Measurements from ENCODE around the gene TAF1D. TPM values are rescaled to one million over a fixed set of nuclear protein-coding genes. Genes with fewer than 3 reads are reported as not detected.
"Not testable (repeated sequence)": the region's sequence is repeated elsewhere in the genome, so short reads cannot be mapped to it uniquely, and the experiment has no call there.

TAF1D gene
- total and polyA plus RNA-seq, 5 experiments from 2014 or later: 22.3 to 215 (median 25.3) TPM

GRCh38 chr11:93745005-93745755 is 3.9 kb upstream of the TAF1D start:
- H3K27me3 Mint-ChIP-seq, ATAC-seq, DNase-seq, H3K9me3 Mint-ChIP-seq, POLR2A ChIA-PET: not testable (repeated sequence)
- Mint-ChIP-seq H3K4me3 (peak overlapping the region in 2 of 10 donors; percentile 11 to 74), H3K36me3 (peaks cover 0 to 27% (median 3%) of the 10 kb centered on the region in 3 donors), H3K4me1 (peaks cover 10 to 42% (median 32%) of the 10 kb centered on the region in 4 donors), H3K27ac (peak overlapping the region in 2 of 10 donors; percentile 4 to 51)

DNA sequence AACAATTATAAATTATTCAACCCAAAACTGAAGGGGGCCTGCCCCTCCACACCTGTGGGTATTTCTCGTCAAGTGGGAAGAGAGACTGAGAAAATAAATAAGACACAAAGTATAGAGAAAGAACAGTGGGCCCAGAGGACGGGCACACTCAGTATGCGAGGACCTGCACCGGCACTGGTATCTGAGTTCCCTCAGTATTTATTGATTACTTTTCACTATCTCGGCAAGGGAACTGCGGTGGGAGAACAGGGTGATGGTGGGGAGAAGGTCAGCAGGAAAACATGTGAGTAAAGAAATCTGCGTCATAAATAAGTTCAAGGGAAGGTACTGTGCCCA is 3.3 kb upstream of the TAF1D start:
- no peaks in the 10 kb centered on the region for H3K27me3 Mint-ChIP-seq
- ATAC-seq: no peak
- H3K27ac Mint-ChIP-seq: peak overlapping the region in 1 of 10 donors; percentile 4
- DNase-seq: no peak
- H3K4me3 Mint-ChIP-seq: peak overlapping the region in 3 of 10 donors; percentile 3 to 74 (median 11)
- H3K9me3 Mint-ChIP-seq: no peaks in the 10 kb centered on the region
- POLR2A ChIA-PET: no interaction called here
- H3K4me1 Mint-ChIP-seq: peaks cover 15 to 47% (median 37%) of the 10 kb centered on the region in 4 donors
- H3K36me3 Mint-ChIP-seq: peaks cover 0 to 30% (median 7%) of the 10 kb centered on the region in 3 donors

- POLR2A ChIA-PET: interaction anchor here (0.7 kb wide), 1 partner anchor 25 kb away, joined by 3 read pairs; no protein-coding TSS in a partner anchor
Observed at GRCh38 chr11:93743291-93743690, 2.0 kb upstream of the TAF1D start.

DNA sequence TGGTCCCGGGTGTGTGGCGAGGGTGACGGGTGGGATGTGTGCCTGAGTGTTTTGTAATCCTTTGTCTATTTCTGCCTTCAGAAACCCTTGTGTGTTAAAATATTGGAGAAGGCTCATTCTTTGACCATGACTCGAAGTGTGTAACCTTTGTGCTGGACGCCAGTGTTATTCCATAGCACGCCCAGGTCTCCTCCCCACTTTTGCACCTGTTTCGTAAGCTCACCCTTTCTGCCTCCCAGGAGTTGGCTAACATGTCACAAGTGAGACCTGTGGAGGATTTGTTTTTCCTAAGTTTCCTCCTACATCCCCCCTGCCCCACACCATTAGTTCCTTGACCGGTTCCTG is 559 bp upstream of the TAF1D start:
- H3K27ac Mint-ChIP-seq: peak overlapping the region; percentile 99 to 100 (median 99)
- peak overlapping the region; percentile 95 to 100 (median 100) for H3K4me3 Mint-ChIP-seq
- POLR2A ChIA-PET: interaction anchor here (0.6 to 5.3 kb wide), 21 partner anchors 9 to 1489 kb away, joined by 3 to 118 read pairs (median 4); partner anchors contain the start of genes CEP295, MED17, PANX1 and SESN3
- peaks cover 20 to 71% (median 64%) of the 10 kb centered on the region in 4 donors for H3K4me1 Mint-ChIP-seq
- no peaks in the 10 kb centered on the region for H3K9me3 Mint-ChIP-seq
- no peaks in the 10 kb centered on the region for H3K27me3 Mint-ChIP-seq
- peak in 1 of 2 donors; percentile 33 for ATAC-seq
- H3K36me3 Mint-ChIP-seq: peaks cover 0 to 45% (median 26%) of the 10 kb centered on the region in 3 donors
- no peak for DNase-seq

More at GRCh38 chr11:93743291-93743690, 2.0 kb upstream of the TAF1D start:
- H3K27ac Mint-ChIP-seq: peak overlapping the region in 7 of 10 donors; percentile 51 to 100 (median 75)
- no peaks in the 10 kb centered on the region for H3K9me3 Mint-ChIP-seq
- H3K36me3 Mint-ChIP-seq: peaks cover 0 to 38% (median 14%) of the 10 kb centered on the region in 3 donors
- H3K4me3 Mint-ChIP-seq: peak overlapping the region; percentile 33 to 98 (median 74)
- DNase-seq (no peak), ATAC-seq (no peak)
- peaks cover 18 to 61% (median 50%) of the 10 kb centered on the region in 4 donors for H3K4me1 Mint-ChIP-seq
- H3K27me3 Mint-ChIP-seq: no peaks in the 10 kb centered on the region

- Mint-ChIP-seq H3K36me3 (peaks cover 0 to 55% (median 34%) of the 10 kb centered on the region in 3 donors), H3K9me3 (no peaks in the 10 kb centered on the region), H3K27me3 (no peaks in the 10 kb centered on the region), H3K4me3 (peak overlapping the region; percentile 95 to 100 (median 100)), H3K27ac (peak overlapping the region; percentile 99 to 100 (median 99)), H3K4me1 (peaks cover 24 to 74% (median 72%) of the 10 kb centered on the region in 4 donors)
- POLR2A ChIA-PET: interaction anchor here (1.0 to 5.3 kb wide), 13 partner anchors 10 to 1327 kb away, joined by 3 to 118 read pairs (median 7); partner anchors contain the start of genes CEP295, MED17, SLC36A4 and SRSF8
- DNase-seq (peak in 9 of 10 donors; percentile 37 to 77 (median 56)), ATAC-seq (peak; percentile 50 to 59)
Observed at GRCh38 chr11:93740730-93741093, 583 bp downstream of the TAF1D start.

DNA sequence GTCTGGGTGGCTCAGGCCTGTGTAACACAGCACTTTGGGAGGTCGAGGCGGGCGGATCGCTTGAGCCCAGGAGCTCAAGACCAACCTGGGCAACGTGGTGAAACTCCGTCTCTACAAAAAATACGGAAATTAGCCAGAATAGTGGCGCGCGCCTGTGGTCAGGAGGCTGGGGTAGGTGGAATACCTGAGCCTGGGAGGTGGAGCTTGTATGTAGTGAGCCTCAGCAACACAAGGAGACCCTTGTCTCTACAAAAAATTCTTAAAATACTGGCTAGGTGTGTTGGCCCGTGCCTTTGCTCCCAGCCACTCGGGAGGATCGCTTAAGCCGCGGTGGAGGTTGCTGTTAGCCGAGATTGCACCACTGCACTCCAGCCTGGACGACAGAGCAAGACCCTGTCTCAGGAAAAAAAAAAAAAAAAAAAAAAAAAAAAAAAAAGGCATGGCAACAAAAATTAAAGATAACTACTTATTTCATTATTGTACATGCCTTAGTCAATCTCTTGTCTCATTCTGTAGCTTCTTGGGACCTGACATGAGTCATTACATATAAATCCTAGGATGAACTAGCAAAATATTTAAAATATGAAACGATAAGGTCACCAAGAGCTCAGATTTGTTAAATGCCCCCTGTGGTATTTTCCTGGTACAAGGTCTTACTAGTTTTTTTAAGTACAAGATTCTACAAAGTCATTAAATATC is 1.1 kb downstream of the TAF1D start:
- Mint-ChIP-seq H3K9me3 (no peaks in the 10 kb centered on the region), H3K36me3 (peaks cover 0 to 61% (median 37%) of the 10 kb centered on the region in 3 donors), H3K27me3 (no peaks in the 10 kb centered on the region), H3K4me3 (peak overlapping the region; percentile 95 to 100 (median 100)), H3K4me1 (peaks cover 24 to 75% (median 74%) of the 10 kb centered on the region in 4 donors), H3K27ac (peak overlapping the region; percentile 99 to 100 (median 99))
- DNase-seq (peak in 3 of 10 donors; percentile 22 to 26 (median 23)), ATAC-seq (no peak)
- POLR2A ChIA-PET: interaction anchor here (0.6 to 5.3 kb wide), 8 partner anchors 10 to 78 kb away, joined by 3 to 118 read pairs (median 14); partner anchors contain the start of genes CEP295 and MED17

DNA sequence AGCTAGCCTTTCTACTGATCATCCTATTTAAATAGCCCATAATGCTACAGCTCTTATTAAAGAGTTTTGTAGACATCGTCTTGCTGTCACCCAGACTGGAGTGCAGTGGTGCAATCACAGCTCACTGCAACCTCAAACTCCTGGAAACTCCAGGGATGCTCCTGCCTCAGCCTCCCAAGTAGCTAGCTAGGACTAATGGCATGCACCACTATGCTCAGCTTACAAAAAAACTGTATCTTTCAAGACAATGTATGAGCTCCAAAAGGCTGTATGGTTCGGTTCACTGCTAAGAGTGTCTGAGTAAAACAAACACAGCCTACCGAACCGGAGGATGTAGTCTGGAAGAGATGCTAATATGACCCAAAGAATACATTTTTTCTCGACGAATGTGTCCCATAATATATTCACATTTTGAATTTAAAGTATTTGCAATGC is 2.6 kb downstream of the TAF1D start:
- DNase-seq (no peak), ATAC-seq (no peak)
- Mint-ChIP-seq H3K27ac (peak overlapping the region; percentile 56 to 100 (median 90)), H3K4me1 (peaks cover 24 to 86% (median 76%) of the 10 kb centered on the region in 4 donors), H3K4me3 (peak overlapping the region; percentile 86 to 100 (median 100)), H3K9me3 (no peaks in the 10 kb centered on the region), H3K36me3 (peaks cover 0 to 73% (median 34%) of the 10 kb centered on the region in 3 donors), H3K27me3 (no peaks in the 10 kb centered on the region)
- POLR2A ChIA-PET: interaction anchor here (0.6 to 5.3 kb wide), 3 partner anchors 8 to 45 kb away, joined by 3 to 118 read pairs (median 21); partner anchors contain the start of gene MED17

GRCh38 chr11:93737904-93738612 is 3.2 kb downstream of the TAF1D start:
- peaks cover 22 to 88% (median 78%) of the 10 kb centered on the region in 4 donors for H3K4me1 Mint-ChIP-seq
- DNase-seq: no peak
- no peak for ATAC-seq
- POLR2A ChIA-PET: interaction anchor here (0.6 to 5.3 kb wide), 2 partner anchors 26 to 46 kb away, joined by 4 to 118 read pairs; partner anchors contain the start of gene MED17
- peak overlapping the region; percentile 86 to 100 (median 100) for H3K4me3 Mint-ChIP-seq
- H3K36me3 Mint-ChIP-seq: peaks cover 0 to 78% (median 36%) of the 10 kb centered on the region in 3 donors
- H3K9me3 Mint-ChIP-seq: no peaks in the 10 kb centered on the region
- no peaks in the 10 kb centered on the region for H3K27me3 Mint-ChIP-seq
- peak overlapping the region; percentile 9 to 100 (median 87) for H3K27ac Mint-ChIP-seq

- H3K27me3 Mint-ChIP-seq: no peaks in the 10 kb centered on the region
Observed at GRCh38 chr11:93736129-93736528, 5.2 kb downstream of the TAF1D start.

GRCh38 chr11:93735627-93736026 is 5.7 kb downstream of the TAF1D start:
- H3K4me3 Mint-ChIP-seq: peak overlapping the region in 2 of 10 donors; percentile 16 to 45

More at GRCh38 chr11:93736129-93736528, 5.2 kb downstream of the TAF1D start:
- H3K4me1 Mint-ChIP-seq: peaks cover 23 to 82% (median 70%) of the 10 kb centered on the region in 4 donors
- ATAC-seq (no peak), DNase-seq (no peak)
- peak overlapping the region in 9 of 10 donors; percentile 2 to 91 (median 38) for H3K27ac Mint-ChIP-seq
- peaks cover 0 to 92% (median 43%) of the 10 kb centered on the region in 3 donors for H3K36me3 Mint-ChIP-seq
- POLR2A ChIA-PET: no interaction called here
- peak overlapping the region in 5 of 10 donors; percentile 1 to 45 (median 16) for H3K4me3 Mint-ChIP-seq
- no peaks in the 10 kb centered on the region for H3K9me3 Mint-ChIP-seq

GRCh38 chr11:93734427-93735222 is 6.7 kb downstream of the TAF1D start:
- Mint-ChIP-seq H3K4me1 (peaks cover 14 to 71% (median 58%) of the 10 kb centered on the region in 4 donors), H3K27me3 (no peaks in the 10 kb centered on the region)
- POLR2A ChIA-PET: interaction anchor here (0.6 kb wide), 1 partner anchor 1985 kb away, joined by 3 read pairs; no protein-coding TSS in a partner anchor

More at GRCh38 chr11:93735627-93736026, 5.7 kb downstream of the TAF1D start:
- H3K4me1 Mint-ChIP-seq: peaks cover 21 to 80% (median 67%) of the 10 kb centered on the region in 4 donors
- ATAC-seq: no peak
- no peaks in the 10 kb centered on the region for H3K9me3 Mint-ChIP-seq
- no peaks in the 10 kb centered on the region for H3K27me3 Mint-ChIP-seq
- H3K36me3 Mint-ChIP-seq: peaks cover 0 to 95% (median 43%) of the 10 kb centered on the region in 3 donors
- peak overlapping the region in 7 of 10 donors; percentile 2 to 91 (median 38) for H3K27ac Mint-ChIP-seq
- POLR2A ChIA-PET: no interaction called here
- no peak for DNase-seq

More at GRCh38 chr11:93734427-93735222, 6.7 kb downstream of the TAF1D start:
- peak overlapping the region in 4 of 10 donors; percentile 15 to 30 (median 21) for H3K4me3 Mint-ChIP-seq
- ATAC-seq (no peak), DNase-seq (no peak)
- peaks cover 0 to 98% (median 39%) of the 10 kb centered on the region in 3 donors for H3K36me3 Mint-ChIP-seq
- peak overlapping the region; percentile 7 to 82 (median 41) for H3K27ac Mint-ChIP-seq
- H3K9me3 Mint-ChIP-seq: no peaks in the 10 kb centered on the region

Measured in naive thymus-derived CD8-positive, alpha-beta T cell (primary cell).